Measurements from ENCODE around the gene MEX3D. TPM values are rescaled to one million over a fixed set of nuclear protein-coding genes. Genes with fewer than 3 reads are reported as not detected.

Gene MEX3D
- total RNA-seq, 1 donor from 2014 or later: 134 TPM

GRCh38 chr19:1566392-1567115 is 1.6 kb downstream of the MEX3D start:
- H3K4me3 ChIP-seq (ENCODE audit: low read depth, low read length): peak overlapping the region; percentile 80
- no peak for TF ChIP-seq CTCF (conservative IDR thresholded peaks at IDR 0.05; ENCODE audit: low read depth, low read length)
- no peak for DNase-seq (ENCODE audit: low read depth)

- H3K4me3 ChIP-seq (ENCODE audit: low read depth, low read length): no peak overlapping the region
- DNase-seq (ENCODE audit: low read depth): no peak
- no peak for TF ChIP-seq CTCF (conservative IDR thresholded peaks at IDR 0.05; ENCODE audit: low read depth, low read length)
These were observed 4.9 kb downstream of the MEX3D start for GRCh38 chr19:1563251-1563650.

GRCh38 chr19:1561236-1561842 is 6.8 kb downstream of the MEX3D start:
- H3K4me3 ChIP-seq (ENCODE audit: low read depth, low read length): no peak overlapping the region
- no peak for TF ChIP-seq CTCF (conservative IDR thresholded peaks at IDR 0.05; ENCODE audit: low read depth, low read length)
- no peak for DNase-seq (ENCODE audit: low read depth)

- no peak for DNase-seq (ENCODE audit: low read depth)
- H3K4me3 ChIP-seq (ENCODE audit: low read depth, low read length): no peak overlapping the region
- no peak for TF ChIP-seq CTCF (conservative IDR thresholded peaks at IDR 0.05; ENCODE audit: low read depth, low read length)
These were observed 7.7 kb downstream of the MEX3D start for GRCh38 chr19:1560286-1560882.

- DNase-seq (ENCODE audit: low read depth): no peak
- H3K4me3 ChIP-seq (ENCODE audit: low read depth, low read length): no peak overlapping the region
- TF ChIP-seq CTCF (conservative IDR thresholded peaks at IDR 0.05; ENCODE audit: low read depth, low read length): no peak
These were observed 9.6 kb downstream of the MEX3D start for GRCh38 chr19:1558552-1558951.

GRCh38 chr19:1556390-1557070 is 11.6 kb downstream of the MEX3D start:
- no peak for TF ChIP-seq CTCF (conservative IDR thresholded peaks at IDR 0.05; ENCODE audit: low read depth, low read length)
- H3K4me3 ChIP-seq (ENCODE audit: low read depth, low read length): no peak overlapping the region
- no peak for DNase-seq (ENCODE audit: low read depth)

All from epithelial cell of proximal tubule (primary cell).